Medulla oblongata (tissue), 1 donor: ENCODE measurements around the gene PFN3.
"Not testable (repeated sequence)": the region's sequence is repeated elsewhere in the genome, so short reads cannot be mapped to it uniquely, and the experiment has no call there.

ENCODE experiments used
- DNase-seq: peaks from one replicate; pipeline ENCODE4 v3.0.0-alpha.2; 2015; ENCODE audit errors: extremely low spot score

Gene PFN3

DNA sequence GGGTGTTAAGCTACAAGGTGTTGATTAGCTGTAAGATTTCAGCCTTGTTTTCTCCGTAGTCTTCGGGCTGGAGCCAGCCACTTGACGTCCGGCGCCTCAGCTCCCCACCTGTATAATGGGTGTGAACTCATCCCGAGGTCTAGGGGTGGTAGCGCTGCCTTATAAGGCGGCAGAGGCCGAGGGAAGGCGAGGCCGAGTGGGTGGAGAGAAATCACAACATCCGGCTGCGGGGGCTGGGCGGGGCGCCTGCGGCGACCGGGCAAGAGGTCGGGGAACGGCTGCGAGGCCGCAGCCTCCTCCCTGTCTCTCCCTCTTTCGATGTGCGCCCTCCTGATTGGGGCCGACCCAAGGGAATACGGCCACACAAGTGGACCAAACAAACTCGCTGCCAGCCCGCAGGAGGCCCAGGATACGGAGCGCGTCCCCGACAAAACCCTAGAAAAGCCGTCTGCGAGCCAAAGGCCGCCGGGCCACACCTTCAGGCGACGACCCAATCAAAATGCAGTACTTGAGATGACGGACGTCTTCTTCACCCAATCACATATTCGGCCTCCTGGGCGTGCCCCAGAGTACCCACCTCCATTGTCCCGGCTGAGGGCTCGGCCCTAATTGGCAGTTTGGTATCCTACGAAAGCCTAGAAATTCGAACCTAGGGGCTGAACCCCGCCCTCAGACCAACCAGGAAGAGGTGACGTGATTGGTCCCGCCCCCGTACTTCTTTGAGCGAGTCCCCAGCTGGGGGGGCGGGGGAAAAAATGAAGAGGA, 25.5 kb upstream of the PFN3 start:
- peak; percentile 100 for DNase-seq

DNA sequence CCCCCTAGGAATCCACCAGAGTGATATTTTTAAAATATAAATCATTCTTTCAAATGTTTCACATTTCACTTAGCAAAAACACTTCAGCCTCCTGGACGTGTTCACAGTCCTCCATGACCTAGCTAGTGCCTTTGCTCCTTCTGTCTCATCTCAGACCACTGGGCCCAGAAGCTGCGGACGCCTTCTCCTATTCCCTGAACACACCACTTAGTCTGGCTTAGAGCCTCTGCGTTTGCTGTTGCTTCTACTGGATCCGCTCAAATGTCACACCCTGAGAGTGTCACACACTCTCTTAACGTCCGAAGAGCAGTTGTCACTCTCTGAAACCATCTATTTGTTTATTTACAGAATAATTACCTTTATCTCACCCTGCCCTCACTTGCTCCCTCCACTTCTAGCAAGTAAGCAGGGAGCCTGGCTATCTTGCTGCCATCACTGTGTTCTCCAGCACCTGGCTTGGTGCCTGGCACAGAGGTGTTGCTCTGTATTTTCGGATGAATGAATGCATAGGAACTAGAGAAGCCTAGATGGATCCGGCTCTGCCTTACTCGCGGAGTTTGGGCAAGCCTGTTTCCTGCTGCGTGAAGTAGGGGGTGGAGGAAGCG, 24.8 kb upstream of the PFN3 start:
- DNase-seq = peak; percentile 36

DNA sequence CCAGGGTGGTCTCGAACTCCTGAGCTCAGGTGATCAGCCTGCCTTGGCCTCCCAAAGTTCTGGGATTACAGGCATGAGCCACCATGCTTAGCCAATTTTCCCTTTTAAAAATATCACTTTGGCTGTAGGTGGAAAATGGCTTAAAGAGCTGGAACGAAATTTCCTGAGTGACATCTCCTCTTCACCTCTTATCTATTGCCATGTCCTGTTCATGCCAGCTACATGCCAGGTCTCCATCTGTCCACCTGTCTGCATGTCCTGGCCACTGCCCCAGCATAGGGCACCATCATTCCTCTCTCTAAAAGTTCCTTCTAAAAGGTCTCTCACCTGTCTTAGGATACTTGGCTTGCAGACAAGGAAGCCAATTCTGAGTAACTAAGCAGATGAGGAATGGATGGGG, 23.2 kb upstream of the PFN3 start:
- DNase-seq = no peak

DNA sequence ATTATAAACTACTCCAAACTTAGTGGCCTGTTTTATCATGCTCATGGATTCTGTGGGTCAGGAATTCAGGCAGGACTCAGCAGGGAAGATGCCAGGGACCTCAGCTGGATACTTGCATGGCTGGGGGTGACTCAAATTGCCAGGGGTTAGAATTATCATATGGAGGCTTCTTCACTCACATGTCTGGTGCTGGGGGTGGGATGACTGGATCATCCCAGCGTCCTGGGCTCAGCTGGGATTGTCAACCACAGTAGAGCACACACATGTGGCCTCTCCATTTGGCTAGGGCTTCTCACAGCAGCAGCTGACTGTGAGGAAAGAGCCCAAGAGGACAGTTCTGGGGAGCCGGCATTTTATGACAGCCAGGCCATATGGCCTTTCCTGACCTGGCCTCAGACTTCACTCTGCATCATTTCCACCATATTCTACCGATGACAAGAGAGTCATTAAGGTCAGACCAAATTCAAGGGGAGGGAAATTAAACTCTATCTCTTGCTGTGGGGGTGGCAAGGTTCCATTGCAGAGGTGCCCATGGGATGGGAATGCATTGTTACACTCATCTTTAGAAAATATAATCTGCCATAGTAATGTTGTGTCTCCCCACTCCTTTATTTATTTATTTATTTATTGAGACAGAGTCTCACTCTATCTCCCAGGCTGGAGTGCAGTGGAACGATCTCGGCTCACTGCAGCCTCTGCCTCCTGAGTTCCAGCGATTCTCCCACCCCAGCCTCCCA, 20.8 kb upstream of the PFN3 start:
- DNase-seq = no peak

DNA sequence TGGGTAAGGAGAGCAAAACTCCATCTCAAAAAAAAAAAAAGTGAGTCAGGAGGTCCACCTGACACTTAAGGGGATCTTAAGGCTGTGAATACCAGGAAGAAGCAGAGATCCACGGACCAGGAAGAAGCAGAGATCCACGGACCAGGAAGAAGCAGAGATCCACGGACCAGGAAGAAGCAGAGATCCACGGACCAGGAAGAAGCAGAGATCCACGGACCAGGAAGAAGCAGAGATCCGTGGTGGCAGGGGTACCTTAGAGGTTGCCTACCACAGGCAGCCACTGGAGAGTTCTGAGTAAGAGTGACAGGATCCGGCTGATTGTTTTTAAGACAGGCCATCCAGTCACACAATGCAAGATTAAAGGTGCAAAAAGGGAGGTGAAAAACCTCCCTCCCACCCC, 20.0 kb upstream of the PFN3 start:
- DNase-seq = not testable (repeated sequence)

DNA sequence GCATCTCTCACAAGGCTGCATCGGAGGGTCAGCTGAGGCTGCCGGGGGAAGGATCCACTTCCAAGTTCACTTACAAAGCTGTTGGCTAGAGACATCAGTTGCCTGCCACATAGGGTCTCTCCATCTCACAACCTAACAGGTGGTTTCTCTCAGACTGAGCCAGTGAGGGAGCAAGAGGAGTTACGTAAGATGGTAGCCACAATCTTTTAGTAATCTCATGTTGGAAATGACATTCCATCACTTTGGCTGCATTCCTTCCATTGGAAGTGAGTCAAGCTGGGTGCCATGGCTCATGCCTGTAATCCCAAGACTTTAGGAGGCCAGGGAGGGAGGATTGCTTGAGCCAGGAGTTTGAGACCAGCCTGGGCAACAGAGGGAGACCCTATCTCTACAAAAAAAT, 18.6 kb upstream of the PFN3 start:
- no peak for DNase-seq

DNA sequence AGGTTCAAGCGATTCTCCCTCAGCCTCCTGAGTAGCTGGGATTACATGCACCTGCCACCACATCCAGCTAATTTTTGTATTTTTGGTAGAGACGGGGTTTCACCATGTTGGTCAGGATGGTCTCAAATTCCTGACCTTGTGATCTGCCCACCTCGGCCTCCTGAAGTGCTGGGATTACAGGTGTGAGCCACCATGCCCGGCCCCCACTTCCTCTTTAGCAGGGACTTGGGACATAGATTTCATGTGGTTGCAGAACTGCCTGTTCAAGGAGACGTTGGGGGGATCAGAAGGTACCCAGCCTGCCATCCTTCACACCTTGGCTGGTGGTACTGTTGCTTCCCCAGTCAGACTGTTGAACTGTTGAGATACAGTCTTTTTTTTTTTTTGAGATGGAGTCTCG, 16.6 kb upstream of the PFN3 start:
- not testable (repeated sequence) for DNase-seq

DNA sequence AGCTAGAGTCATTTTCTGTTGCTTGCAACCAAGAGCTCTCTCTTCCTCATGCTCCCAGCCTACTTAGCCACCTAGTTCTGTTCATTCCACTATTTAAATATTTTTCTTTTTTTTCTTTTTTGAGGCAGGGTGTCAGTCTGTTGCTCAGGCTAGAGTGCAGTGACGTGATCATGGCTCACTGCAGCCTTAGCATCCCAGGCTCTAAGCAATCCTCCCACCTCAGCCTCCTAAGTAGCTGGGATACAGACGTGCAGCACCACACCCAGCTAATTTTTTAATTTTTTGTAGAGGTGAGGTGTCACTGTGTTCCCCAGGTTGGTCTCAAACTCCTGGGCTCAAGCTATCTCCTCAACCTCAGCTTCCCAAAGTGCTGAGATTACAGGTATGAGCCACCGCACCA, 14.0 kb upstream of the PFN3 start:
- DNase-seq = no peak

DNA sequence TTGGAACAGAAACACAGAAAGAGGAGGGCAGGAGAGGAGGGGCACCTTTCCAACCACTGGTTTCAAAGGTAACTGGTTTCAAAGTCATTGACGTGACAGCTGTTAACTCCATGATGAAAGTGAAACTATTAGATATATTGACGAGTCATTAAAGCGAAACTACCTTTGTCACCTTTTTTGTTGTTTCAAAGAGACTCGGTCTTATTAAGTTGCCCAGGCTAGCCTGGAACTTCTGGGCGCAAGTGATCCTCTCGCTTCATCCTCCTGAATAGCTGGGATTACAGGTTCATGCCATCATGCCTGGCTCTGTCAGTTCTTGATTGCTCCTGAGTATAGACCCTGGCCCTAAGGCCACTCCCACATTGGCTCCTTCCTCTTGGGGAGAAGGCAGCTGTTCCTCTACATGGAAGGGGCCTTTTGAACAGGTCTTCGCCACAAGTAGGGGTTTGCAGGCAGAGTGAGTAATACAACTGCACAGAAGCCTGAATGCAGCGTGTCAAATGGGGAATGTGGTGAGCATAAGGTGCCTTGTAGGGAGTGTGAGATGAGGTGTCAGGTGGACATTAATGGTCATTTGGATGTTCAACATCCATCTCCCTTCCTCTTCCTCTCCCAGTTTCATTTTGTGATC, 12.3 kb upstream of the PFN3 start:
- no peak for DNase-seq

DNA sequence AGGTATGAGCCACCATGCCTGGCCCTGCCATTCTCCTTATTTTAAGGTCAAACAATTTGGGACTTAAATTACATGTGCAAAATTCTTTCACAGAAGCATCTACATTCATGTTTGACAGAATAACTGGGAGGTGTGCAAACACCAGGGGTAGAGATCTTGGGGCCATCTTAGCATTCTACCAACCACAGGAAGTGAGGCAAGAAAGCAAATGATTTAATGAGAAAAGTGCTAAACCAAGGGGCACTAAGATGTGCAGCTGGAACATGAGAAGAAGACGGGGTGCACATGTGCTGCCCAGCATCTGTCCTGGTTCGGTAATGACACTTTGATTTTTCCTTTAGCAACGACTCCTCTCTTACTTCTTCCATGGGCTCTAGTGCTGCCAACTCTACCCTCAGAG, 10.1 kb upstream of the PFN3 start:
- DNase-seq = no peak

DNA sequence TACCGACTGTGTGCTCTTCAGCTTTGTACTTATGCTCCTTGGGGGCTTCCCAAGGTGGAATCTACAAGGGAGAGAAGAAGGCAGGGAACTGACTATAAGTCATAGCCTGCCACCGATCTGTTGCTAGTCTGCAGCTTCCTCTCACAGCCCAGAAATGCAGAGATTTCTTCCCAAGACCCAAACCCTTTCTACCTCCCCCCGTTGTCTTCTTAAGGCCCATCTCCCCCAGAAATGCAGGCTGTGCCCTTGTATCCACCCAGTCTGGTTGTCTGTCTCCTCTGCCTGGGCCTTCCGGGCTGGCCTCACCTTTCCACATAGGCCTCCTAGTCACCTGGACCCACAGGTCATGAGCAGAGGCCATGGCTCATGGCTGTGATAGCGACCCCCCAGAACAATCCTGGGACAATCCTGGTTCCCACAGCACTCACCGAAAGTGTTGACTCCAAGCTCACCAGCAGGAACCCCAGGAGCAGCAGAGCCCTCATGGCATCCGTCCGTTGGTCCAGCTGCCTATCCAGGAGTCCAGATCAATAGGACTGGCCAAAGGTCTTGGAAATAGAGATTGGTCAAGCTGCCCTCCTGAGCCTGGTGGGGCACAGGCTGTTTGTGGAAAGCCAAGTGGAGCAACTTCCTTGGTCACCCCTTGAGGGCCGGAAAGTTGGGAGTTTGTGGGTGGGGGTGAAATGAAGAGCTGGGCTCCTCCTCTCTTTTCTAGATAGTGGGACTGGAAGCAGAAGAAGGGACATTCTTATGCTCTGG, 8.8 kb upstream of the PFN3 start, which contains the start of gene F12:
F12 (minus strand) TSS at position 522 of the 759 bp plus-strand sequence; CDS start at position 485, 37 bp downstream.
- no peak for DNase-seq

DNA sequence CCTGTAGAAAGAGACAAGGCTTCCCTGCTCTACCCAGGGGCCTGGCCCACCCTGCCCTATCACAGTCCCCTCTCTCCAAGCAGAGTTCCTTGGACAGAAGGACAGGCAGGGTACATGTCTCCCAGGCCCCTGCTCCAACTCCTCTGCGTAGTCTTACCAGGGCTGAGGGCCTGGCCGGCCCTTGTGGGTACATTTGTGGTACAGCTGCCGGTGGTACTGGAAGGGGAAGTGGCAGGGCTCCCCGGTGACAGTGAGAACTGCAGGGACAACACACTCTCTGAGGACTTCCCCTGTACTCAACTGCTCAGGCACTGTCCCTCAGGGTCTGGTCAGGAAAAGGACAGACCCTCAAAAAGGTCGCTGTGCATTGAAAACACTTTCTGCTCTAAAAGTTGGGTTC, 5.3 kb upstream of the PFN3 start:
- peak; percentile 21 for DNase-seq

DNA sequence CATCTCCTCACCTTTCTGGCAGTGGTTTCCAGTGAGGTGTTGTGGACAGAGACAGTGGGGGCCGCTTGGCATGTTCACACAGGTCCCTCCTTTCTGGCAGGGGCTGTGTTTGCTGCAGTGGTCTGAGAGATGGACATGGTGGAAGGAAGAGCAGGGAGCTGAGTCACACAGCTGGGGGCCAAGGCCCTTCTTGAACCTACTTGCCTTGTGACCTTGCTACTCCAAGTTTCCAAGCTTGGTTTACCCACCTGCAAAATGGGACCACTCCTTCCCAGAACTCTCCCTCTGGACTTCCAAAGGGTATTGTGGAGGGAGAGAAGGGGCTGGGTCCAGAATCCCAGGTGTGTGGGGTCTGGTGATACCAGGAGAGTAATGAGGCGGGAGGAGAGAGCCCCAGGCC, 4.9 kb upstream of the PFN3 start:
- no peak for DNase-seq

DNA sequence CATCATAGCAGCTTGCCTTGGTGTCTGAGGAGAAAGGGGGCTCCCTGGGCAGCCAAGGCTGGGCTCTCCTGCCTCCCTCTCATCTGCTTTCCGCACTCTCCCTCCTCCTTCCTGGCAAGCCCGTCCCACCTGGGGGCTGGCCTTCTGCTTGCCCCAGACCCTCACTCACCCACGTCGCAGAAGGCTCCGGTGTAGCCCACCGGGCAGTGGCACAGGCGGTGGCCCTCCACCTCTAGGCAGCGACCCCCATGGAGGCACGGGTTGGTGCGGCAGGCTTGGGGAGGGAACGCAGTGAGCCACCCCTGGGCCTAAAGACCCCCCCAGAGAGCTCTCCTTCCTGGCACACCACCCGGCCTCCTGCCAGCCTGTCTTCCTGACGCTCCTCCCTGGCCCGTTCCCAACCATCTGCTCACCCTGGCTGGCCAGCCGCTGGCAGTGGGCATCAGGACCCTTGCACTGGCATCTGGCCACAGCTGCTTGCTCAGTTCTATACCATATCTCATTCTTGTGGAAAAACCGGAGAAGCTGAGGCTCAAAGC, 4.2 kb upstream of the PFN3 start:
- no peak for DNase-seq

DNA sequence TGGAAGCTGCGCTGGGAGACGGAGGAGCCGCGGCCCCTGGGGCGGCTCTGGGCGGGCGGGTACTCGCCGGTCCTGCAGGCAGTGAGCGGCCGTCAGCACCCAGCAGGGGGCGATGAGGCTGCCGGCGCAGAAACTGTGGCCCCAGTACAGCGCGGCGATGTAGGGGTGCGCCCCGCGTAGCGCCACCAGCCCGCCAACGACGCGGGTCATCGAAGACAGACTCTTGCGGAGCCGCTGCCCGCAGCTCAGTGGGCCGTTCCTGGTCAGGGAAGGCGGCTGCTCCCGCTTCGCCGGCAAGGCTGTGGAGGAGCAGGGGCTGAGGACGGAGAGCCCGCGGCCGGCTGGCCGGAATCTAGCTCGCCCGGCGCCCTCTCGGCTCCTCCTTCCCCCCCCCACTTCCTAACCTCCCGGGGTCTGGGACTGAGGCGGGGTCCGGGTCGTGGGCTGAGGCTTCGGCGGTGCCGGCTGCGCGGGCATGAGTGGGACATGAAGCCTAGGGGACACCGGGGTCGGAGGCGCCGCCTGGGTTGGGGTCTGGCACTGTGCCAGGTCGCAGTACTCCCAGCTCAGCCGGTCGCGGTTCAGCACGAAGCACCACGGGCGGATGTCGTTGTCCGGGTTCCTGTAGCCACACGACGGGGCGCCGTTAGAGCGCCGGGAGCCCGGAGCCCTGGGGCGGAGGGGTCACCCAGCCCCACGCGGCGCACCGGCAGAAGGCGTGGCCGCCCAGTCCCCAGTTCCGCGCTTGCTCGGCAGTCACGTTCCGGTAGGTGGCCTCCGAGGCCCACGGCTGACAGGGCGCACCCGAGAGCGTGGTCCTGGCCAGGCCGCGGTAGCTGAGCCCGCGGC, 3.6 kb upstream of the PFN3 start:
- DNase-seq = peak; percentile 69

DNA sequence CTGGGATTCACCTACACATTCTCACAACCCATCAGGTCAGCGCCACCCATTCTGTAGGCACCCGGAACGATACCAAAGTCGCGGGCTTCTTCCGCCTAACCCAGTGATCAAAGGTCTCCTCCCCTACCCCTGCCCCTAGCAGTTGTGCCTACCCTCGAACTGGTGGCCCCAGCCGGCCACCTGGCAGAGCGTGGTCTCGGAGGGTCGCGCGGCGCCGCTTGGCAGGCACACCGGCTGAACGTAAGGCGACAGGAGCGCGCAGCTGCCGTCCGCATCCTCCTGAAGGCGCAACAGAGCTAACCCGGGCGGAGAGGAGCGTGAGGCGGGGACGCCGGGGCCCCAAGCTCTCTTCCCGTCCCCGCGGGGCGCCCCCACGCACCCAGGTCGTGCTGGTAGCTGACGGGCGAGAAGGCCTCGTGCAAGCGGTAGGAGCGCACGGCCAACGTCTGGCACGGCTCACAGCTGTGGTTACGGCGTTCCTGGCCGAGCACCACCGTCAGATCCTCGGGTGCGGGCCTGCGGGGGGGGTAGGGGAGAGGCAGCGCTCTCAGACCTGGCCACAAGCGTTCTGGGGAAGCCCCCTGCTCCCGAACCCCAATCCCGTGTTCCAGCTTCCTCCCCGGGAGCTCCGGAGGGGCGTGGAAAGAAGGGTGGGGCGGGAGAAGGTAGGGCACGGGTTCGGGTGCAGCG, 2.8 kb upstream of the PFN3 start:
- DNase-seq = no peak

DNA sequence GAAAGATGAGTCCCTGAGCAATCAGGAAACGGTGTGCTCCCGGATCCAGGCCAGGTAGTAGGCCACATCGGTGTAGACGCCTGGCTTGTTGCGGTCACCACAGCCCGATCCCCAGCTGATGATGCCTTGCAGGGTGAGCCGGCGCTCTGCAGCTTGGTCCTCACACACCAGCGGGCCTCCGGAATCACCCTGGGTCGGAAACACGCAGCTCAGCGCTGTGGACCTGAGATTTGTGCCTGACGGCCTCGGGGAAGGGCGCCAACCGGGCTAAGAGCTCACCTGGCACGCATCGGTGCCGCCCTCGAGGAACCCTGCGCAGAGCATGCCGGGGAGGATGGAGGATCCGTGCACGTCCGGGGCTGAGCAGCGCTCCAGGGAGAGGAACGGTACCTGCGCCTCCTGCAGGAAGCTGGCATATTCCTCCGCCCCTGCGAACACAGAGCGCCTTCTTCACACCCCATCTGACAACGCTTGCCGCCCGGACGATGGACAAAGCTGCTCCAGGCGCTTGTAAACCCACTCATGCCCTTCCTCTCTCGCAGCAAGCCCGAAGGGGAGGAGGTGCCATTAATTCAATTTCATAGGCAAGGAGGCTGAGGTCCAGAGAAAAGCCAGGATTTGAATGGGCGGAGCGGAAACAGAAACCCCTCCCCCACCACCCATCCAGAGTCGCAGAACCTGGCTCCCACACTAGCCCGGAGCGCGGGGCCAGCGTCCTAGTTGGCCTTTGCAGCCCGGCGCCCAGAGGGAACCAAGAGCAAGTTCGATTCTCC, 2.0 kb upstream of the PFN3 start:
- DNase-seq = no peak

DNA sequence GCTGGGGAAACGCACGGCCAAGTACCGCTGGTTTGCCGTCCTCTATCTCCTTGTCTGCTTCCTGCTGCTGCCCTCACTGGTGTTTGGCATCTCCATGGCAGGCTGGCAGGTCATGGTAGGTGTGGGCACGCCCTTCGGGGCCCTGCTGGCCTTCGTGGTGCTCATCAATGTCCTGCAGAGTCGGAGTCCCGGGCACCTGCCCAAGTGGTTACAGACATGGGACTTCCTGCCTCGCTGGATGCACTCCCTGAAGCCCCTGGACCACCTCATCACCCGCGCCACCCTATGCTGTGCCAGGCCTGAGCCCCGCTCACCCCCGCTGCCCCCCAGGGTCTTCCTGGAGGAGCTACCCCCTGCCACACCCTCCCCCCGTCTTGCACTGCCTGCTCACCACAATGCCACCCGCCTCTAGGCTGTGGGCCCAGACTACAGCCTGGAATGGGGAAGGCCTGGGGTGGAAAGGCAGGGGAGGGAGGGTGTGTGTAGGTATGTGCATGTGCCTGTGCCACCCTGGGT, 2.5 kb downstream of the PFN3 start:
- DNase-seq = no peak

DNA sequence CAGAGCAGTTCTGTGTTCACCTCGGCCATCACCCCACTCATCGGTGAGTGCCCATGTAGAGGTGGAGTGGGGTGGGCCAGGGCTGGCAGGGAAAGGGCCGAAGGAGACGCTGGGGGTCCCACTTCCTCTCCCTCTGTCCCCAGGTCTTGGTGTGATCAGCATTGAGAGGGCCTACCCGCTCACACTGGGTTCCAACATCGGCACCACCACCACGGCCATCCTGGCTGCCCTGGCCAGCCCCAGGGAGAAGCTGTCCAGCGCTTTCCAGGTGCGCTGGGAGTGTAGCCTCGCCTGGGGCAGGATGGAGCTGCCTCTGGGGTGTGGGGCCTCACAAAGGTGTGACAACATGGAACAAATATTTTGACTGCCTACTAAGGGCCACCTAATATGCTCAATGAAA, 3.7 kb downstream of the PFN3 start:
- no peak for DNase-seq
